HepG2 (cell line): ENCODE data around the gene OLFM1. TPM values are rescaled to one million over a fixed set of nuclear protein-coding genes. Genes with fewer than 3 reads are reported as not detected.

Experiments used
- ATAC-seq: fragments of 200-7000 bp; cut with Tn5 transposase; 3 replicates; pipeline ENCODE4 v1.9.1; 2020; ENCODE audit warnings: mild to moderate bottlenecking, moderate library complexity
- BruUV-seq: library from RNA; stranded (reverse); fragments of 400-500 nt; replicated peaks from 2 replicates; lab custom pipeline; 2021; lab: Mats Ljungman, UMichigan
- CTCF ChIA-PET: fragments of 300-600 bp; formaldehyde crosslinking; extraction: SDS; loops from one replicate; lab custom pipeline; 2021; ENCODE audit warnings: low total read pairs, inconsistent platforms, low intra/inter-chr PET ratio; lab: Yijun Ruan, JAX
- POLR2A ChIA-PET: fragments of 350-600 bp; sonication (Branson Sonifier 250); formaldehyde crosslinking; loops from one replicate; lab custom pipeline; 2020; ENCODE audit warnings: antibody characterized with exemption, inconsistent platforms; lab: Yijun Ruan, JAX
- DNase-seq: peaks from one replicate; pipeline ENCODE4 v3.0.0-alpha.2; 2015; ENCODE audit warnings: low spot score
- FAIRE-seq: peaks from 3 replicates; lab custom pipeline; 2011; peaks lifted over from hg19 to GRCh38; lab: Jason Lieb, UNC
- H2AFZ ChIP-seq: one replicate; pipeline ENCODE4 v1.6.1; 2011; ENCODE audit warnings: low read length, inconsistent platforms
- H3K27ac ChIP-seq: fragments of 300-600 bp; 3 replicates; pipeline ENCODE4 v1.8.0; 2011; ENCODE audit warnings: mixed run types, mild to moderate bottlenecking, mixed read lengths, low read length, inconsistent platforms; ENCODE audit not compliant: insufficient read depth; ENCODE audit errors: extremely low read length
- H3K27me3 ChIP-seq, 2 experiments: fragments of 200-600 bp in 1 of 2; 2 replicates in 1 of 2; 3 replicates in 1 of 2; pipeline versions ENCODE4 v1.6.0 to v1.8.0; 2011; ENCODE audit warnings: low read length in 2 of 2, mild to moderate bottlenecking in 2 of 2, moderate library complexity in 2 of 2, inconsistent platforms in 1 of 2; ENCODE audit not compliant: insufficient read depth in 2 of 2, control insufficient read depth in 1 of 2
- H3K36me3 ChIP-seq, 2 experiments: fragments of 200-600 bp in 1 of 2; replicated peaks in 1 of 2; 2 replicates in 1 of 2; 3 replicates in 1 of 2; pipeline versions ENCODE4 v1.5.1 to v1.8.0; 2011; ENCODE audit warnings: low read length in 2 of 2, inconsistent platforms in 1 of 2; ENCODE audit not compliant: insufficient read depth in 2 of 2, control insufficient read depth in 1 of 2
- H3K4me1 ChIP-seq: 2 replicates; pipeline ENCODE4 v1.5.1; 2012; ENCODE audit warnings: low read length, inconsistent platforms; ENCODE audit not compliant: insufficient read depth
- H3K4me2 ChIP-seq: 2 replicates; pipeline ENCODE4 v1.6.0; 2011; ENCODE audit warnings: low read depth, low read length, inconsistent platforms
- H3K4me3 ChIP-seq, 3 experiments: fragments of 200-600 bp in 1 of 3; sonication (generic), shearing (Covaris generic) in 1 of 3; replicated peaks in 1 of 3; 2 replicates each; pipeline ENCODE4 v1.5.1; 2011 to 2016; ENCODE audit warnings: low read length in 3 of 3, inconsistent platforms in 2 of 3, low read depth in 2 of 3, mild to moderate bottlenecking in 2 of 3, control low read depth in 1 of 3, mixed read lengths in 1 of 3; ENCODE audit not compliant: insufficient read depth in 1 of 3
- H3K79me2 ChIP-seq: one replicate; pipeline ENCODE4 v1.6.1; 2011; ENCODE audit warnings: low read length, inconsistent platforms; ENCODE audit not compliant: insufficient read depth
- H3K9ac ChIP-seq: 2 replicates; pipeline ENCODE4 v1.6.0; 2011; ENCODE audit warnings: mild to moderate bottlenecking, low read depth, low read length, inconsistent platforms; ENCODE audit not compliant: insufficient read depth
- H3K9me3 ChIP-seq: 2 replicates; pipeline ENCODE4 v1.5.1; 2012; ENCODE audit warnings: mild to moderate bottlenecking, low read length
- H4K20me1 ChIP-seq: 2 replicates; pipeline ENCODE4 v1.6.0; 2011; ENCODE audit warnings: inconsistent platforms, mild to moderate bottlenecking, low read length, moderate library complexity; ENCODE audit not compliant: insufficient read depth
- HNRNPL ChIP-seq: fragments of 200-400 bp; formaldehyde crosslinking; IDR thresholded peaks from 2 replicates; pipeline ENCODE4 v1.6.1; 2017; ENCODE audit warnings: mild to moderate bottlenecking, low read depth, low read length
- JUNB ChIP-seq: sonication (generic); formaldehyde crosslinking; IDR thresholded peaks from 2 replicates; pipeline ENCODE4 v1.8.0; 2022; ENCODE audit warnings: missing genetic modification reagents, mild to moderate bottlenecking, borderline replicate concordance
- ZNF101 ChIP-seq: sonication (generic); formaldehyde crosslinking; IDR thresholded peaks from 2 replicates; pipeline ENCODE4 v1.4.0; 2020; ENCODE audit warnings: mild to moderate bottlenecking, low read depth, missing genetic modification reagents, borderline replicate concordance
- ZNF274 ChIP-seq: sonication (generic); formaldehyde crosslinking; IDR thresholded peaks from 2 replicates; pipeline ENCODE4 v1.5.1; 2020; ENCODE audit warnings: mild to moderate bottlenecking, missing genetic modification reagents
- ZNF775 ChIP-seq: sonication (generic); formaldehyde crosslinking; IDR thresholded peaks from 2 replicates; pipeline ENCODE4 v1.4.0; 2020; ENCODE audit warnings: missing genetic modification reagents, mild to moderate bottlenecking, moderate library complexity, borderline replicate concordance
- ZNF780A ChIP-seq: sonication (generic); formaldehyde crosslinking; IDR thresholded peaks from 2 replicates; pipeline ENCODE4 v1.8.0; 2022; ENCODE audit warnings: mild to moderate bottlenecking, missing genetic modification reagents, moderate library complexity
- ZSCAN25 ChIP-seq: sonication (generic); formaldehyde crosslinking; IDR thresholded peaks from 2 replicates; pipeline ENCODE4 v1.8.0; 2022; ENCODE audit warnings: mild to moderate bottlenecking, missing genetic modification reagents
- WGBS: methylation state at CpG from one replicate; pipeline ENCODE4 v1.1.6; 2017; ENCODE audit warnings: low lambda C conversion rate; 5-methylcytosine and 5-hydroxymethylcytosine counted together
- in situ Hi-C: cut with HindIII; loops from 2 replicates; pipeline ENCODE4 v1.10.0; 2017; ENCODE audit warnings: low pct_unique_long_range_greater_than_20kb; ENCODE audit not compliant: extremely low pct_ligation_motif_present
- intact Hi-C: fragments of 100-400 bp; cut with micrococcal nuclease; formaldehyde crosslinking; loops from one replicate; pipeline ENCODE4 v1.10.0; 2022; ENCODE audit not compliant: unreplicated experiment
- polyA plus RNA-seq, 8 experiments: library from polyadenylated mRNA; depleted of rRNA in 3 of 8; stranded (reverse) in 7 of 8; unstranded in 1 of 8; fragments of >200 nt; fragmentation: Illumina TruSeq in 4 of 8; extraction: Trizol in 4 of 8; gene quantifications; 2 replicates each; pipeline versions ENCODE4 v1.2.1 to v1.2.3, GENCODE V29; 2011 to 2016; ENCODE audit warnings: low read depth in 4 of 8, missing spikeins in 1 of 8, mixed read lengths in 1 of 8; ENCODE audit not compliant: insufficient read depth in 1 of 8
- total RNA-seq, 5 experiments: library from RNA; depleted of rRNA; stranded (reverse); fragments of >200 nt; fragmentation: Illumina TruSeq; extraction: Trizol; gene quantifications; 2 replicates each; pipeline ENCODE4 v1.2.3, GENCODE V29; 2016; ENCODE audit warnings: low read depth in 1 of 5
- TF ChIP-seq, protein P1 (sequence below): sonication (generic); formaldehyde crosslinking; IDR thresholded peaks from 2 replicates; pipeline ENCODE4 v1.5.1; 2020; ENCODE audit warnings: mild to moderate bottlenecking, missing genetic modification reagents, borderline replicate concordance
- TF ChIP-seq, protein P2 (sequence below): sonication (generic); formaldehyde crosslinking; IDR thresholded peaks from one replicate; pipeline ENCODE4 v1.5.1; 2020; ENCODE audit warnings: mild to moderate bottlenecking, missing genetic modification reagents; ENCODE audit errors: not compliant biosample characterization

The OLFM1 gene
- total and polyA plus RNA-seq, 2 of the 13 experiments (the other 11 are each of a cell fraction or from before 2014, with no cell fraction given) = not detected

DNA sequence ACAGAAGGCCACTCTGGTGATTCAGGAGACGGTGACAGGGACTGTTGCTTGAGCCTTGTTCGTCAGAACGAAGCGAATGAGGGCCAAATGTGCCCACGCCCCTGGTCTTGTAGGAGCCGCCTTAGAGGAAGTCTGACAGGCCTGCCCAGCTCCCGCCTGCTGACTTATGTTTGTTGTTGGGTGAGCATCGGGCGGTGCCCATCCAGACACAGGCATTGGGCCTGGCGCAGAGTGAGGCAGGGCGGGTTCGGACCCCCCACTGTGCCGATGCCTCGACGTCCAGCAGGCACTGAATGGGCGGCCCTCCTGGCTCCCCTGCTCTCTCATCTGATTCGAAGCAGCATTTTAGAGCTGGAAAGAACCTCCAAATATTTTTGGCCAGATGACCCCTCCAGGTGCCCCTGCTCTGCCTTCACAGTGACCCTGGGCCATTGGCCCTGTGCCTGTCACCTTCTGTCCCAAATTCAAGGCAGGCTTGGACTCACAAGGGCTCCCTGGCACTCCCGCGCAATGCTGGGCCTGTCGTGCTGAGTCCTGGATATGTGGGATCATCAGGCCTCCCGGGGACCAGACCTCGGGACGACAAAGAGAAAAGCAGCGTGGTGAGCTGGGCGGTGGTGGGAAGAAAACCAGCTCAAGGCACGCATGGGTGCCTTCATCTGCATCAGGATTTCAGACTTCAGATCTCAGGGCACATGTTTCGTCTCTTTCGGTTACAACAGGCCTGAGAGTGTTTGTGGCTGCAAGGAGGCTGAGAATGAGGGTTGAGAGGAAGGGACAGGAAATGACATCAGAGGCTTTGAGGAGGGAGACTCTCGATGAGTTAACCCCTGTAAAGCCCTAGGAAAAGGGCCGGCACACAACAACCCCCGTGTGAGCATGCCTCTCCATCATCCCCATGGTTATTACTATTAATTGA, 37.1 kb upstream of the OLFM1 start (continued):
- TF ChIP-seq ZNF101 (CRISPR knock-in tag) (no peak), HNRNPL (no peak)

DNA sequence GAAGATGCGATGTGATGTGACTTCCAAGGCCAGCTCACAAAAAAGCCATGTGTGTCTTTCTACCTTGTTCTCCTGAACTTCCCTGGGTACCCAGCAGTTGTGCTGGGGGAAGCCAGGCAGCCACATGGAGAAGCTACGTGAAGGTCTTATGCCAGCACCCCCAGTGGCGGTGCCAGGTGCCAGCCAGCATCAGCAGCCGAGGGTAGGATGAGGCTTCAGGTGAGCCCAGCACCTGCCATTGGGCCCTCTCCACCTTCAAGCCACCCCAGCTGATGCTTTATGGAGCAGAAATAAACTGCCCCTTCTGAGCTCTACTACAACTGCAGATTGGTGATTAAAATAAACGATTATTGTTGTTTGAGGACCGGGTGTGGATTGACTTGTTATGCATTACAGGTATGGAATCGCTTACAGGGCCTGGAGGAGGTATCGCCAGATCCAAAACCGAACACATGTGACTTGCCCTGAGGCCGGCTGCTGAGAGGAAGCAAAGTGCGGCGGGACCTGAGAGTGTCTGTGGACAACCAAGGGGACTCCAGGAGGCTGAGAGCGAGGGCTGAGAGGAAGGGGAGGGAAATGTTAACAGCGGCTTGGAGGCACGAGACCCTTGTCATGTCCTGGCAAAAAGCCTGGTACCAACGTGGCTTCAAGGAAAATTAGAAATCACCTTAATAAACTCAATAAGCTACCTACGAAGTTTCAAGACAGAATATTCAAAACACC, 36.0 kb upstream of the OLFM1 start:
- ATAC-seq (no peak), DNase-seq (no peak), FAIRE-seq (no peak)
- Histone ChIP-seq H3K36me3 (no peaks in the 10 kb centered on the region), H3K4me2 (no peak overlapping the region), H3K79me2 (no peaks in the 10 kb centered on the region), H3K4me1 (no peaks in the 10 kb centered on the region), H3K27ac (no peak overlapping the region), H2AFZ (no peak overlapping the region), H3K4me3 (no peak overlapping the region), H4K20me1 (no peaks in the 10 kb centered on the region), H3K27me3 (peaks cover 1 to 46% of the 10 kb centered on the region in 2 experiments; a peak in 3 of 5 replicates), H3K9me3 (no peaks in the 10 kb centered on the region), H3K9ac (no peak overlapping the region)
- BruUV-seq = no TSS peak
- ChIA-PET CTCF (no interaction called here), POLR2A (no interaction called here)
- intact Hi-C loops (no loop called here), in situ Hi-C loops (no loop called here)
- 28% methylated on average over 16 of the region's 17 CpGs for WGBS
- TF ChIP-seq, protein P1, sequence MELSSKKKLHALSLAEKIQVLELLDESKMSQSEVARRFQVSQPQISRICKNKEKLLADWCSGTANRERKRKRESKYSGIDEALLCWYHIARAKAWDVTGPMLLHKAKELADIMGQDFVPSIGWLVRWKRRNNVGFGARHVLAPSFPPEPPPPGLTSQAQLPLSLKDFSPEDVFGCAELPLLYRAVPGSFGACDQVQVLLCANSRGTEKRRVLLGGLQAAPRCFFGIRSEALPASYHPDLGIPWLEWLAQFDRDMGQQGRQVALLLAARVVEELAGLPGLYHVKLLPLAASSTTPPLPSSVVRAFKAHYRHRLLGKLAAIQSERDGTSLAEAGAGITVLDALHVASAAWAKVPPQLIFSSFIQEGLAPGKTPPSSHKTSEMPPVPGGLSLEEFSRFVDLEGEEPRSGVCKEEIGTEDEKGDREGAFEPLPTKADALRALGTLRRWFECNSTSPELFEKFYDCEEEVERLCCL (CRISPR knock-in tag) = no peak
- no peak for TF ChIP-seq ZNF780A (CRISPR knock-in tag)
- TF ChIP-seq ZNF775 = no peak
- no peak for TF ChIP-seq ZSCAN25 (CRISPR knock-in tag)
- TF ChIP-seq, protein P2, sequence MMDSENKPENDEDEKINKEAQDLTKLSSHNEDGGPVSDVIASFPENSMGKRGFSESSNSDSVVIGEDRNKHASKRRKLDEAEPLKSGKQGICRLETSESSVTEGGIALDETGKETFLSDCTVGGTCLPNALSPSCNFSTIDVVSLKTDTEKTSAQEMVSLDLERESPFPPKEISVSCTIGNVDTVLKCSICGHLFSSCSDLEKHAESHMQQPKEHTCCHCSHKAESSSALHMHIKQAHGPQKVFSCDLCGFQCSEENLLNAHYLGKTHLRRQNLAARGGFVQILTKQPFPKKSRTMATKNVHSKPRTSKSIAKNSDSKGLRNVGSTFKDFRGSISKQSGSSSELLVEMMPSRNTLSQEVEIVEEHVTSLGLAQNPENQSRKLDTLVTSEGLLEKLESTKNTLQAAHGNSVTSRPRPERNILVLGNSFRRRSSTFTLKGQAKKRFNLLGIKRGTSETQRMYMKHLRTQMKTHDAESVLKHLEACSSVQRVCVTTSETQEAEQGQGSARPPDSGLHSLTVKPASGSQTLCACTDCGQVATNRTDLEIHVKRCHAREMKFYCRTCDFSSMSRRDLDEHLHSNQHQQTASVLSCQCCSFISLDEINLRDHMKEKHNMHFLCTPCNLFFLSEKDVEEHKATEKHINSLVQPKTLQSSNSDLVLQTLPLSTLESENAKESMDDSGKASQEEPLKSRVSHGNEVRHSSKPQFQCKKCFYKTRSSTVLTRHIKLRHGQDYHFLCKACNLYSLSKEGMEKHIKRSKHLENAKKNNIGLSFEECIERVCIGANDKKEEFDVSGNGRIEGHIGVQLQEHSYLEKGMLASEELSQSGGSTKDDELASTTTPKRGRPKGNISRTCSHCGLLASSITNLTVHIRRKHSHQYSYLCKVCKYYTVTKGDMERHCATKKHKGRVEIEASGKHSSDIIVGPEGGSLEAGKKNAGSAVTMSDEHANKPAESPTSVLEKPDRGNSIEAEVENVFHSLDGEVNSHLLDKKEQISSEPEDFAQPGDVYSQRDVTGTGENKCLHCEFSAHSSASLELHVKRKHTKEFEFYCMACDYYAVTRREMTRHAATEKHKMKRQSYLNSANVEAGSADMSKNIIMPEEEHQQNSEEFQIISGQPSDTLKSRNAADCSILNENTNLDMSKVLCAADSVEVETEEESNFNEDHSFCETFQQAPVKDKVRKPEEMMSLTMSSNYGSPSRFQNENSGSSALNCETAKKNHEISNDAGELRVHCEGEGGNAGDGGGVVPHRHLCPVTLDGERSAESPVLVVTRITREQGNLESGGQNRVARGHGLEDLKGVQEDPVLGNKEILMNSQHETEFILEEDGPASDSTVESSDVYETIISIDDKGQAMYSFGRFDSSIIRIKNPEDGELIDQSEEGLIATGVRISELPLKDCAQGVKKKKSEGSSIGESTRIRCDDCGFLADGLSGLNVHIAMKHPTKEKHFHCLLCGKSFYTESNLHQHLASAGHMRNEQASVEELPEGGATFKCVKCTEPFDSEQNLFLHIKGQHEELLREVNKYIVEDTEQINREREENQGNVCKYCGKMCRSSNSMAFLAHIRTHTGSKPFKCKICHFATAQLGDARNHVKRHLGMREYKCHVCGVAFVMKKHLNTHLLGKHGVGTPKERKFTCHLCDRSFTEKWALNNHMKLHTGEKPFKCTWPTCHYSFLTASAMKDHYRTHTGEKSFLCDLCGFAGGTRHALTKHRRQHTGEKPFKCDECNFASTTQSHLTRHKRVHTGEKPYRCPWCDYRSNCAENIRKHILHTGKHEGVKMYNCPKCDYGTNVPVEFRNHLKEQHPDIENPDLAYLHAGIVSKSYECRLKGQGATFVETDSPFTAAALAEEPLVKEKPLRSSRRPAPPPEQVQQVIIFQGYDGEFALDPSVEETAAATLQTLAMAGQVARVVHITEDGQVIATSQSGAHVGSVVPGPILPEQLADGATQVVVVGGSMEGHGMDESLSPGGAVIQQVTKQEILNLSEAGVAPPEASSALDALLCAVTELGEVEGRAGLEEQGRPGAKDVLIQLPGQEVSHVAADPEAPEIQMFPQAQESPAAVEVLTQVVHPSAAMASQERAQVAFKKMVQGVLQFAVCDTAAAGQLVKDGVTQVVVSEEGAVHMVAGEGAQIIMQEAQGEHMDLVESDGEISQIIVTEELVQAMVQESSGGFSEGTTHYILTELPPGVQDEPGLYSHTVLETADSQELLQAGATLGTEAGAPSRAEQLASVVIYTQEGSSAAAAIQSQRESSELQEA (CRISPR knock-in tag) = no peak
- no peak for TF ChIP-seq ZNF274 (CRISPR knock-in tag)
- TF ChIP-seq JUNB (CRISPR knock-in tag) = no peak
